GM10266 (cell line): ENCODE results near the gene ALKBH7.
"Not testable (repeated sequence)": the region's sequence is repeated elsewhere in the genome, so short reads cannot be mapped to it uniquely, and the experiment has no call there.

Experiments
- DNase-seq: peaks from one replicate; pipeline ENCODE4 v3.0.0; 2012; ENCODE audit errors: extremely low spot score
- CTCF ChIP-seq: IDR thresholded peaks from 2 replicates; pipeline ENCODE4 v1.5.1; 2012; ENCODE audit warnings: mild to moderate bottlenecking, low read depth; ENCODE audit not compliant: control insufficient read depth, insufficient read depth; ENCODE audit errors: missing control alignments

ALKBH7 gene

GRCh38 chr19:6393074-6393982 lies 20.7 kb downstream of the ALKBH7 start, which contains the start of gene GTF2F1:
TSS of gene GTF2F1 (minus strand) at chr19:6393164. CDS start at chr19:6392995, 169 bp downstream.
- TF ChIP-seq CTCF = peak; percentile 24
- DNase-seq = peak; percentile 97

GRCh38 chr19:6393983-6394412 lies 21.4 kb downstream of the ALKBH7 start:
- DNase-seq = no peak
- TF ChIP-seq CTCF = no peak

GRCh38 chr19:6394831-6395230 lies 22.2 kb downstream of the ALKBH7 start:
- TF ChIP-seq CTCF = no peak
- DNase-seq = no peak

- no peak for DNase-seq
These were observed 23.7 kb downstream of the ALKBH7 start for GRCh38 chr19:6396305-6396704.

GRCh38 chr19:6400062-6400944 lies 27.7 kb downstream of the ALKBH7 start:
- DNase-seq = not testable (repeated sequence)

More at GRCh38 chr19:6396305-6396704, 23.7 kb downstream of the ALKBH7 start:
- no peak for TF ChIP-seq CTCF

- DNase-seq = no peak
- no peak for TF ChIP-seq CTCF
These were observed 29.5 kb downstream of the ALKBH7 start for GRCh38 chr19:6402058-6402457.

- no peak for DNase-seq
- no peak for TF ChIP-seq CTCF
These were observed 30.4 kb downstream of the ALKBH7 start for GRCh38 chr19:6402837-6403608.
